AG04449 (cell line): ENCODE measurements around the gene BCAS3.
"Not testable (repeated sequence)": the region's sequence is repeated elsewhere in the genome, so short reads cannot be mapped to it uniquely, and the experiment has no call there.

Experiments
- CTCF ChIA-PET: fragments of 350-600 bp; formaldehyde crosslinking; extraction: SDS; loops from one replicate; lab custom pipeline; 2021; ENCODE audit warnings: antibody characterized with exemption; lab: Yijun Ruan, JAX
- POLR2A ChIA-PET: fragments of 400-600, 350-600 bp; formaldehyde crosslinking; extraction: SDS; loops from one replicate; lab custom pipeline; 2020; ENCODE audit warnings: antibody characterized with exemption, inconsistent platforms; lab: Yijun Ruan, JAX
- DNase-seq: peaks from one replicate; pipeline ENCODE4 v3.0.0-alpha.2; 2010; ENCODE audit warnings: low read depth, low spot score
- H3K4me3 ChIP-seq: 2 replicates; pipeline ENCODE4 v1.5.1; 2011; ENCODE audit warnings: low read depth, mild to moderate bottlenecking, control low read depth, low read length
- CTCF ChIP-seq: IDR thresholded peaks from one replicate; pipeline ENCODE4 v1.5.1; 2011; ENCODE audit warnings: mild to moderate bottlenecking, moderate library complexity, low read length, control low read depth, inconsistent platforms; ENCODE audit not compliant: insufficient read depth; ENCODE audit errors: missing control alignments

BCAS3 gene

GRCh38 chr17:60664022-60664421 lies 13.6 kb upstream of the BCAS3 start:
- ChIA-PET CTCF (interaction anchor here (1.1 kb wide), 1 partner anchor 26 kb away, joined by 4 read pairs; no protein-coding TSS in a partner anchor), POLR2A (no interaction called here)
- DNase-seq, result peak; percentile 26
- no peak overlapping the region for H3K4me3 ChIP-seq
- TF ChIP-seq CTCF, result no peak

- POLR2A ChIA-PET, result no interaction called here
These were observed 12.0 kb upstream of the BCAS3 start for GRCh38 chr17:60665602-60666001.

GRCh38 chr17:60668741-60669140 lies 8.9 kb upstream of the BCAS3 start:
- not testable (repeated sequence) for DNase-seq, H3K4me3 ChIP-seq
- ChIA-PET CTCF (interaction anchor here (1.0 to 2.3 kb wide), 2 partner anchors 9 to 30 kb away, joined by 3 to 5 read pairs; partner anchors contain the start of gene BCAS3), POLR2A (interaction anchor here (1.1 kb wide), 1 partner anchor 95 kb away, joined by 3 read pairs; no protein-coding TSS in a partner anchor)

More at GRCh38 chr17:60665602-60666001, 12.0 kb upstream of the BCAS3 start:
- TF ChIP-seq CTCF, result no peak
- CTCF ChIA-PET, result no interaction called here
- DNase-seq, result no peak
- no peak overlapping the region for H3K4me3 ChIP-seq

GRCh38 chr17:60671482-60671881 lies 6.2 kb upstream of the BCAS3 start:
- POLR2A ChIA-PET, result no interaction called here
- CTCF ChIA-PET, result no interaction called here

GRCh38 chr17:60674637-60675036 lies 3.0 kb upstream of the BCAS3 start:
- DNase-seq, POLR2A ChIA-PET, H3K4me3 ChIP-seq: not testable (repeated sequence)
- CTCF ChIA-PET, result interaction anchor here (0.6 kb wide), 1 partner anchor 467 kb away, joined by 4 read pairs; no protein-coding TSS in a partner anchor

More at GRCh38 chr17:60671482-60671881, 6.2 kb upstream of the BCAS3 start:
- TF ChIP-seq CTCF, result no peak
- no peak overlapping the region for H3K4me3 ChIP-seq
- DNase-seq, result no peak

- no peak for TF ChIP-seq CTCF
- ChIA-PET POLR2A (no interaction called here), CTCF (interaction anchor here (0.6 kb wide), 1 partner anchor 15 kb away, joined by 3 read pairs; no protein-coding TSS in a partner anchor)
- no peak overlapping the region for H3K4me3 ChIP-seq
- DNase-seq, result no peak
These were observed 1.7 kb upstream of the BCAS3 start for GRCh38 chr17:60675997-60676396.

- peak overlapping the region; percentile 92 for H3K4me3 ChIP-seq
- ChIA-PET CTCF (interaction anchor here (1.2 to 1.6 kb wide), 2 partner anchors 8 to 36 kb away, joined by 3 to 4 read pairs; no protein-coding TSS in a partner anchor), POLR2A (no interaction called here)
- DNase-seq, result no peak
- no peak for TF ChIP-seq CTCF
These were observed 818 bp upstream of the BCAS3 start for GRCh38 chr17:60676758-60677307.
